Muscle of arm (tissue), 14 donors: ENCODE results near the gene HMGCL. TPM values are rescaled to one million over a fixed set of nuclear protein-coding genes. Genes with fewer than 3 reads are reported as not detected.
"Not testable (repeated sequence)": the region's sequence is repeated elsewhere in the genome, so short reads cannot be mapped to it uniquely, and the experiment has no call there.

ENCODE experiments used
- DNase-seq: peaks from one replicate; pipeline ENCODE4 v3.0.0-alpha.2; 2013
- long read RNA-seq, 11 donors: transcript quantifications; one replicate each; lab custom pipeline, GENCODE V29; 2026
- polyA plus RNA-seq, 12 donors: library from polyadenylated mRNA; unstranded; fragments of 120-200 nt; gene quantifications; one replicate each; pipeline ENCODE4 v1.2.1, GENCODE V29; 2013; ENCODE audit not compliant: insufficient read length in 12 of 12

Gene HMGCL
- polyA plus RNA-seq: 10 to 100 TPM in 11 of 12 donors, not detected in 1; 13.2 to 28.0 (median 22.5) TPM
- long read RNA-seq, donor 1, transcript HMGCL-203 (9 exons, 1,600 nt): major isoform, 24 of 25 reads
- long read RNA-seq, donor 1, partial matches to known transcripts: 0 of 25 reads
- long read RNA-seq, donor 1, other reads (novel, unspliced or antisense): 0 of 25 reads
- long read RNA-seq, donor 2, transcript HMGCL-203 (9 exons, 1,600 nt): major isoform, 11 of 13 reads
- long read RNA-seq, donor 2, partial matches to known transcripts: 0 of 13 reads
- long read RNA-seq, donor 2, other reads (novel, unspliced or antisense): 0 of 13 reads
- long read RNA-seq, donor 3, partial matches to known transcripts: 0 of 4 reads
- long read RNA-seq, donor 3, other reads (novel, unspliced or antisense): 0 of 4 reads
- long read RNA-seq, donor 4, partial matches to known transcripts: 0 of 2 reads
- long read RNA-seq, donor 4, other reads (novel, unspliced or antisense): 0 of 2 reads
- long read RNA-seq, donor 5, transcript HMGCL-204 (7 exons, 1,354 nt): minor isoform, 5 of 15 reads
- long read RNA-seq, donor 5, transcript HMGCL-203 (9 exons, 1,600 nt): major isoform, 8 of 15 reads
- long read RNA-seq, donor 5, partial matches to known transcripts: 0 of 15 reads
- long read RNA-seq, donor 5, other reads (novel, unspliced or antisense): 0 of 15 reads
- long read RNA-seq, donor 6, partial matches to known transcripts: 0 of 4 reads
- long read RNA-seq, donor 6, other reads (novel, unspliced or antisense): 0 of 4 reads
- long read RNA-seq, donor 7, partial matches to known transcripts: 0 of 5 reads
- long read RNA-seq, donor 7, other reads (novel, unspliced or antisense): 0 of 5 reads
- long read RNA-seq, donor 8, transcript HMGCL-203 (9 exons, 1,600 nt): major isoform, 13 of 16 reads
- long read RNA-seq, donor 8, partial matches to known transcripts: 0 of 16 reads
- long read RNA-seq, donor 8, other reads (novel, unspliced or antisense): 0 of 16 reads
- long read RNA-seq, donor 9, partial matches to known transcripts: 0 of 7 reads
- long read RNA-seq, donor 9, other reads (novel, unspliced or antisense): 0 of 7 reads
- long read RNA-seq, donor 10, transcript HMGCL-203 (9 exons, 1,600 nt): major isoform, 10 of 13 reads
- long read RNA-seq, donor 10, partial matches to known transcripts: 0 of 13 reads
- long read RNA-seq, donor 10, other reads (novel, unspliced or antisense): 0 of 13 reads
- long read RNA-seq, donor 11, transcript HMGCL-203 (9 exons, 1,600 nt): major isoform, 16 of 19 reads
- long read RNA-seq, donor 11, partial matches to known transcripts: 0 of 19 reads
- long read RNA-seq, donor 11, other reads (novel, unspliced or antisense): 0 of 19 reads

DNA sequence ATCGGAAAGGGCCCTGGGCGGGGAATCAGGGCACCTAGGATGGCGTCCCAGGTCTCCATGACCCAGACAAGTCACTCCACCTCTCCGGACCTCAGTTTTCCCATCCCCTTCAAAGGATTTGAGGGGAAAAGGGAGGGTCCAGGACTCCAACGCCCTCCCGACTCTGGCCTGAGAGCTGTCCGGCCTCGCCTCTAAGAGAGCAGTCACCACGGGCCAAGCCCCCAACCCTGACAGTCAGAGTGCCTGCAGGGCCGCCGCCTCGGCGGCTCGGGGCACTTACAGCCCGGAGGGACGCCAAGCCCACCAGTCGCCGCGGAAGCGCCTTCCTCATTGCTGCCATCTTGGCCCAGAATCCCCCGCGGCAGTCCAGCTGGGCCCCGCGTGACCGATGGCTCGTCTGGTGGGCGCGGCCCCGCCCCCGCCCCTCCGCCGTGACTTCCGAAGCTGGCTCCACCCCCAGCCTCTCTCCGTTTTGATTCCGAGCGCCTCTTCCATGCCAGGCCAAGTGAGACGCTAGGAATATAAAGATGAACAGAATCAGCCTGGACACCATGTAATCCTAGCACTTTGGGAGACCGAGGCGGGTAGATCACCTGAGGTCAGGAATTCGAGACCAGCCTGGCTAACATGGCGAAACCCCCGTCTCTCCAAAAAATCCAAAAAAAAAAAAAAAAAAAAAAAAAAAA lies at the start of gene HMGCL:
TSS of gene HMGCL (minus strand) at position 354 of the 686 bp plus-strand sequence. CDS start at position 340, 14 bp downstream.
- DNase-seq: peak; percentile 93

DNA sequence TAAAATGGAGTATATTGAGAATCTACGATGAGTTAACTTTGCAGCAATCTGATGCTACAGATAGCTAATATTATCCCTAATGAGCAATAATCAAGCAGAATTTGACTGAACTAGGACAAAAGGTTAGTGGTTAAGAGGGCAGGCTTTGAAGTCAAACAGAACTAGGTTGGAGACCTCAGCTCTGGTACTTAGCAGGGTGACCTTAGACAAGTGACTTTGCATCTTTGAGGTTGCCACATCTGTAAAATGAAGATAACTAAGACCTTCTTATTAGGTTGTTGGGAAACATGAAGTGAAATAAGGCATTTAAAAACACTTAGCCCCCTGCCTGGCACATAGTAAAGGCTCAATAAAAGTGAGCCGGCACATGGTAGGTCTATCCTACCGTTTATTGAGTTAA lies 47.2 kb upstream of the HMGCL start:
- no peak for DNase-seq

- DNase-seq: no peak
These were observed 43.8 kb upstream of the HMGCL start for GRCh38 chr1:23869051-23869450.

DNA sequence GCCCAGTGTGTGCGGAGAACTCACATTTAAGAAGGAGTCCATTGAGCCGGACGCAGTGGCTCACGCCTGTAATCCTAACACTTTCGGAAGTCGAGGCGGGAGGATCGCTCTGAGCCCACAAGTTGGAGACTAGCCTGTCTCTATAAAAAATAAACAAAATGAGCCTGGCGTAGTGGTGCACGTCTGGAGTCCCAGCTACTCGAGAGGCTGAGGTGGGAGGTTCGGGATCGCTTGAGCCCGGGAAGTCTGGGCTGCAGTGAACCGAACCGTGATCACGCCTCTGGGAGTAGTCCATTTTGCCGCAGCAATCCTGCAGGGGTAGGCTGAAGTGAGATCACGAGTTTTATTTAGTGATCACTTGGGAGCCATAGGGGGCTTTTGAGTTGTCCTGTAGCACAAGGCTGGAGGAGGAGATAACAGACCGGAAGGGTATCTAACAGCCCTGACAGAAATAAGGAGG lies 43.4 kb upstream of the HMGCL start:
- no peak for DNase-seq

DNA sequence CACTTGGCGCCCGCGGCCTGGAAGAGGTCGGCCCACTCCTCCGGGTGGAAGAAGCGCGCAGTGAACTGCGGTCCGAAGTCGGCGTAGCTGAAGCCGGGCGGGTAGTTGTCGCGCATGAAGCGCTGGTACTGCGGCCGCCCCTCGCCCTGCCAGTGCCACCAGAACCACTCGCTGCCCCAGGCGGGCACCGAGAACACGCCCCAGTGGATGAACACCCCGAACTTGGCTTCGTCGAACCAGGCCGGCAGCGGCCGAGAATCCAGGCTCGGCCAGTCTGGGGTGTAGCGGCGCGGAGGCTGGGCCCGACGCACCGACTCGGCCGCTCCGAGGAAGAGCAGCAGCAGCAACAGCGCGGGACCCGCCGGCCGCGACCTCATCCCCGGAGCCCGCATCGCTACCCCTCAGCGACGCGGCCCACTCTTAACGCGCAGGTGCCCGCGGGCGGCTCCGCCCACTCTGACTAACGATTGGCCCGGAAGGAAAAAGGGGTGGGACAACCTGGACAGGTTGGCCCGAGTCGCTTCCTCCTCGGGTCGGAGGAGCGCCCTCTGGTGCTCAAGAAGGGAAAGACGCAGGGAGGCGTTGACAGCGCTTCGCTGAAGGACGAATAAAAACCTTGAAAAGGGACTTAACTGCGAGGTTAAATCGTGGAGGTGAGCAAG lies 42.8 kb upstream of the HMGCL start, which contains the start of gene FUCA1:
TSS of gene FUCA1 (minus strand) at position 396 of the 662 bp plus-strand sequence. CDS start at position 392, 4 bp downstream.
- peak; percentile 94 for DNase-seq

DNA sequence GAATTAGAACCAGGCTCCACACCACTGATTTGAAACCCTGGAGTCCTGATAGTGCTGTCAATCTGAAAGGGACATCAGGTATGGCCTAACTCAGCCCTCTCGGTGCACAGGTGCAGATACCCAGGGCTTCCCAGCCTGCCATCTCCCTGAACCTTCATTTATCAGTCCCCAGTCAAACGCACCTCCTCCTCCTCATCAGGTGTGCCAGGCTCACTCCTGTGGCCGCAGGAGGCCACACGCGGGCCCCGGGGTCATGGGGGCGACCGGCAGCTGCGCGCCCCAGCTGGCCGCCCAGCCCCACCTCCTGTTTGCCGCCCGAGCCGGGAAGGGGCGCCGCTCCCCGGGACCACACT lies 42.3 kb upstream of the HMGCL start:
- no peak for DNase-seq

- DNase-seq: peak; percentile 16
These were observed 40.3 kb upstream of the HMGCL start for GRCh38 chr1:23865543-23865930.

DNA sequence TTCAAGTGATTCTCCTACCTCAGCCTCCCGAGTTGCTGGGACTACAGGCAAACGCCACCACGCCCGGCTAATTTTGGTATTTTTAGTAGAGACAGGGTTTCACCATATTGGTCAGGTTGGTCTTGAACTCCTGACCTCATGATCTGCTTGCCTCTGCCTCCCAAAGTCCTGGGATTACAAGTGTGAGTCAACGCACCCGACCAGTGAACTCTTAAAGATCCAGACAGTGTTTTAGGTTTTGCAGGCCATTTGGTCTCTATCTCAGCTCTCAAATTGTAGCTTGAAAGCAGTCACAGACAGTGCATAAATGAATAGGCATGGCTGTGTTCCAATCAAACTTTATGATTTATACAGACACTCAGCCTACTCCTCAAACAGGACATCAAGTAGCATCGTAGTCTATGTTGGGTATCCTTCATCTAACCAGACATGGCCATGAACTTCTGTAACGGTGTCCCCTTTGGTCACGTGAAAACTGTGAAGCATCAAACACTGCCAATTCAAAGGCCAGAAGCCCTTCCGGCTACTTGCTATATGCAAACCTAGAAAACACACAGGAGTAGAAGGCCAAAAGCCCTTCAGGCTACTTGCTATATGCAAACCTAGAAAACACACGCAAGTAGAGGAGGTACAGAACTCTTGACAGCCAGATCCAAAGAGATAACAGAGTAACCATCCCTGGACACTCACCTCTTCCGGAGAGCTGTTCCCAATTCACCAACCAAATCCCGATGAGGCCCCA lies 39.7 kb upstream of the HMGCL start:
- DNase-seq: no peak

- DNase-seq: no peak
These were observed 37.4 kb upstream of the HMGCL start for GRCh38 chr1:23862640-23863039.

DNA sequence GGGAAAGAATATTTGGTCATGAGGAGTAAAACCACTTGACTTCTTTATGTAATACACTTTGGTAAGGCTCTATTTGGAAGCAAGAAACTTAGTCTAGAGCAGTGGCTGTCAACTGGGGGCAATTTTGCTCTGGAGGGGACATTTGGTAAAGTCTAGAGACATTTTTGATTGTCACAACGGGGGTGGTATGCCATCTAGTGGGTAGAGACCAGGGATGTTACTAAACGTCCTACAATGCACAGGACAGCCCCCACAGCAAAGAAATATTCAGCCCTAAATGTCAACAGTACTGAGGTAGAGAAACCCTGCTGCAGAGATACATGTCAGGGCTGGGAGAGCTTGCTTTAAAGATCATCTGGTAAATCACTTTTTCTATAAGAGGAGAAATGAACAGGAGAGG lies 29.3 kb upstream of the HMGCL start:
- no peak for DNase-seq

- not testable (repeated sequence) for DNase-seq
These were observed 27.9 kb upstream of the HMGCL start for GRCh38 chr1:23853124-23853523.

GRCh38 chr1:23851406-23851805 lies 26.2 kb upstream of the HMGCL start:
- DNase-seq: not testable (repeated sequence)

- no peak for DNase-seq
These were observed 23.7 kb upstream of the HMGCL start for GRCh38 chr1:23848673-23849616.

DNA sequence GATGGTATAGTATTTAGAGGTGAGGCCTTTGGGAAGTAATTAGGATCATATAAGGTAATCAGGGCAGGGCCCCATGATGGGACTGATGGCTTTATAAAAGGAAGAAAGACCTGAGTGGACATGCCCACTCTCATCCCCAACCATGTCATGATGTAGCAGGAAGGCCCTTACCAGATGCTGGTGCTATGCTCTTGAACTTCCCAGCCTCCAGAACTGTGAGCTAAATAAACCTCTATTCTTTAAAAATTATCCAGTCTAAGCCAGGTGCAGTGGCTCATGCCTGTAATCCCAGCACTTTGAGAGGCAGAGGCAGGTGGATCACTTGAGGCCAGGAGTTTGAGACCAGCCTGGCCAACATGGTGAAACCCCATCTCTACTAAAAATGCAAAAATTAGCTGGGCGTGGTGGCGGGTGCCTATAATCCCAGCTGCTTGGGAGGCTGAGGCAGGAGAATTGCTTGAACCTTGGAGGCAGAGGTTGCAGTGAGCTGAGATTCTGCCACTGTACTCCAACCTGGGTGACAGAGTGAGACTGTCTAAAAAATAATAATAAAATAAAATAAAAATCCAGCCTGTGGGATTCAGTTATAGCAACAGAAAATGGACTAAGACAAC lies 22.4 kb upstream of the HMGCL start:
- DNase-seq: not testable (repeated sequence)

- no peak for DNase-seq
These were observed 19.9 kb upstream of the HMGCL start for GRCh38 chr1:23845163-23845562.

DNA sequence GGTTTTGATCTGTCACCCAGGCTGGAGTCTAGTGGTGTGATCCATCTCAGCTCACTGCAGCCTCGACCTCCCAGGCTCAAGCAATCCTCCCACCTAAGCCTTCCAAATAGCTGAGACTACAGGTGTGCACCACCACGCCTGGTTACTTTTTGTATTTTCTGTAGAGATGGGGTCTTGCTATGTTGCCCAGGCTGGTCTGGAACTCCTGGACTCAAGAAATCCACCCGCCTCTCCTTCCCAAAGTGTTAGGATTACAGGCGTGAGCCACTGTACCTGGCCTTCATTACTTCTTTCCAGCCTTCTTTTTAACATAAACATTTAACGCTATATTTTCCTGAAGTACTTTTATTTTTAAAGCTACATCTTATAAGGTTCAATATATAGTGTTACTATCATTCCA lies 18.4 kb upstream of the HMGCL start:
- DNase-seq: no peak

DNA sequence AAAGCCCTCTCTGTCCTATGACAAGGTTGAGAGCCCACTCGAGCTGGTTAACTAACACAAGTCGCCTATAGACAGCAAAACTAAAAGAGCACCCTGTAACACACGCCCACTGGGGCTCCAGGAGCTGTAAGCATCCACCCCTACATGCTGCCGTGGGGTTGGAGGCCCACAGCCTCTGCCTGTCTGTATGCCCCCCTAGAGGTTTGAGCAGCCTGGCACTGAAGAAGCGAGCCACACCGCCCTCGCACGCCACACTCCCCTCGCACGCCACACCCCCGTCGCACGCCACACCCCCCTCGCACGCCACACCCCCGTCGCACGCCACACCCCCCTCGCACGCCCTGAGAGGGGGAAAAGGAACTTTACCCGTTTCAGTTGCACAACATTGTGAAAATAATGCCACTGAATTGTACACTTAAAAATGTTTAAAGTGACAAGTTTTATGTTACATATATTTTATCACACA lies 13.2 kb upstream of the HMGCL start:
- peak; percentile 17 for DNase-seq

DNA sequence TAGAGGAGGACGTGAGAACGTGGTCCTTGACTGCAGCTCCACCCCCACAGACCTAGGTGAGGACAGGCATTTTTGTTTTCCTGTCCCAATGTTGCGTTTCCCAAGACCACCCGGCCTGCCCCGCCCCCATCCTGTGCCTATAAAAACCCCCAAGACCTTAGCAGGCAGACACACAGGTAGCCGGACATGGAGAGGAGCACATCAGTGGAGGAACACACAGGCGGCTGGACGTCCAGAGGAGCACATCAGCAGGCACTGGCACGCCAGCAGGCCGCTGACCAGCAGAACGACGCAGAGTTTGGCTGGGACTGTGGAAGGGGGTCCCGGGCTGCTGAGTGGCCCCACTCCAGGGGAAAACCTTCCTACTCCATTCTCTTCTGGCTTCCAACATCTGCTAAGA lies 12.7 kb upstream of the HMGCL start:
- DNase-seq: no peak
